ENCODE results near the gene DENND1A.

DENND1A gene

GRCh38 chr9:123614306-123615263 is 315.3 kb downstream of the DENND1A start:
- H3K36me3 ChIP-seq (ENCODE audit: control insufficient read depth, insufficient read depth, low read length): no peaks in the 10 kb centered on the region
- H3K27ac ChIP-seq: no peak overlapping the region
- no peaks in the 10 kb centered on the region for H3K4me1 ChIP-seq
- no peak overlapping the region for H2AFZ ChIP-seq
- no peak overlapping the region for H3K4me3 ChIP-seq (ENCODE audit: low read depth, low read length)
- no peaks in the 10 kb centered on the region for H3K79me2 ChIP-seq
- H3K9ac ChIP-seq: no peak overlapping the region
- no peaks in the 10 kb centered on the region for H3K27me3 ChIP-seq (ENCODE audit: control insufficient read depth, insufficient read depth, low read length)
- H3K4me2 ChIP-seq (ENCODE audit: low read length): no peak overlapping the region
- no peaks in the 10 kb centered on the region for H3K9me3 ChIP-seq (ENCODE audit: control insufficient read depth, low read length)
- no peak for TF ChIP-seq CTCF (IDR thresholded peaks at IDR 0.05)

GRCh38 chr9:123611226-123611625 is 318.7 kb downstream of the DENND1A start:
- no peaks in the 10 kb centered on the region for H3K79me2 ChIP-seq
- no peak overlapping the region for H3K27ac ChIP-seq
- H3K27me3 ChIP-seq (ENCODE audit: control insufficient read depth, insufficient read depth, low read length): no peaks in the 10 kb centered on the region
- H3K4me1 ChIP-seq: no peaks in the 10 kb centered on the region
- H2AFZ ChIP-seq: no peak overlapping the region
- no peak for TF ChIP-seq CTCF (IDR thresholded peaks at IDR 0.05)
- H3K36me3 ChIP-seq (ENCODE audit: control insufficient read depth, insufficient read depth, low read length): no peaks in the 10 kb centered on the region
- H3K9me3 ChIP-seq (ENCODE audit: control insufficient read depth, low read length): no peaks in the 10 kb centered on the region
- no peak overlapping the region for H3K4me2 ChIP-seq (ENCODE audit: low read length)
- no peak overlapping the region for H3K4me3 ChIP-seq (ENCODE audit: low read depth, low read length)
- no peak overlapping the region for H3K9ac ChIP-seq

GRCh38 chr9:123609844-123610243 is 320.1 kb downstream of the DENND1A start:
- Histone ChIP-seq H3K9ac (no peak overlapping the region), H3K36me3 (ENCODE audit: control insufficient read depth, insufficient read depth, low read length) (no peaks in the 10 kb centered on the region), H3K4me1 (no peaks in the 10 kb centered on the region), H3K4me3 (ENCODE audit: low read depth, low read length) (no peak overlapping the region), H3K27ac (no peak overlapping the region), H3K27me3 (ENCODE audit: control insufficient read depth, insufficient read depth, low read length) (no peaks in the 10 kb centered on the region), H3K4me2 (ENCODE audit: low read length) (no peak overlapping the region), H3K79me2 (no peaks in the 10 kb centered on the region), H3K9me3 (ENCODE audit: control insufficient read depth, low read length) (no peaks in the 10 kb centered on the region), H2AFZ (no peak overlapping the region)
- no peak for TF ChIP-seq CTCF (IDR thresholded peaks at IDR 0.05)

- no peak overlapping the region for H3K4me3 ChIP-seq (ENCODE audit: low read depth, low read length)
- H3K79me2 ChIP-seq: no peaks in the 10 kb centered on the region
- H3K9me3 ChIP-seq (ENCODE audit: control insufficient read depth, low read length): no peaks in the 10 kb centered on the region
- H3K4me2 ChIP-seq (ENCODE audit: low read length): no peak overlapping the region
- H3K27ac ChIP-seq: no peak overlapping the region
- TF ChIP-seq CTCF (IDR thresholded peaks at IDR 0.05): no peak
- no peaks in the 10 kb centered on the region for H3K36me3 ChIP-seq (ENCODE audit: control insufficient read depth, insufficient read depth, low read length)
- H3K27me3 ChIP-seq (ENCODE audit: control insufficient read depth, insufficient read depth, low read length): no peaks in the 10 kb centered on the region
- H3K4me1 ChIP-seq: no peaks in the 10 kb centered on the region
- no peak overlapping the region for H2AFZ ChIP-seq
- no peak overlapping the region for H3K9ac ChIP-seq
Observed at GRCh38 chr9:123608104-123608503, 321.8 kb downstream of the DENND1A start.

GRCh38 chr9:123607479-123607878 is 322.4 kb downstream of the DENND1A start:
- H3K79me2 ChIP-seq: no peaks in the 10 kb centered on the region
- H3K27me3 ChIP-seq (ENCODE audit: control insufficient read depth, insufficient read depth, low read length): no peaks in the 10 kb centered on the region
- TF ChIP-seq CTCF (IDR thresholded peaks at IDR 0.05): no peak
- H3K9me3 ChIP-seq (ENCODE audit: control insufficient read depth, low read length): no peaks in the 10 kb centered on the region
- no peaks in the 10 kb centered on the region for H3K36me3 ChIP-seq (ENCODE audit: control insufficient read depth, insufficient read depth, low read length)
- H2AFZ ChIP-seq: no peak overlapping the region
- no peak overlapping the region for H3K4me3 ChIP-seq (ENCODE audit: low read depth, low read length)
- no peaks in the 10 kb centered on the region for H3K4me1 ChIP-seq
- H3K9ac ChIP-seq: no peak overlapping the region
- H3K27ac ChIP-seq: no peak overlapping the region
- H3K4me2 ChIP-seq (ENCODE audit: low read length): no peak overlapping the region
